ENCODE data around the gene GRIA4. TPM values are rescaled to one million over a fixed set of nuclear protein-coding genes. Genes with fewer than 3 reads are reported as not detected.

Gene GRIA4
- total RNA-seq, 4 donors from 2014 or later = not detected

DNA sequence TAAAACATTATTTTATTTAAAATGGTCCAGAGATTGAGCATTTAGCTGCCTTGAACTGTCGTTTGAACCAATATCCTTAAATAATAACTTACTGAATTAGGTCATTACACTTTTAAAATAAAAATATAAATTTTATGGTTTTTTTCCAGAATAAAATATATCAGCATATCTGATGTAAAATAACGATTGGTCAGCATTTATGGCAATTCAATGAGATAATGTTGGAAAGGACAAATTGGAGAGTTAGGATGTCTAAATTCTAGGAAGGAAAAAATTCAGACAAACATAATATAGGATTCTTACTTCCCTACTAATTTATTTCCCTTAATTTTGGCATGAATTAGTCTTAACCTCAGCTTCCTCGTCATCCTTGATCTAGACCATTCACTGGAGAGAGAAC is 113.4 kb downstream of the GRIA4 start:
- 74 to 90% methylated on average over 3 of the region's 3 CpGs for WGBS, 2 donors
- no peak for TF ChIP-seq EP300 (IDR thresholded peaks at IDR 0.05)
- TF ChIP-seq, protein P1, sequence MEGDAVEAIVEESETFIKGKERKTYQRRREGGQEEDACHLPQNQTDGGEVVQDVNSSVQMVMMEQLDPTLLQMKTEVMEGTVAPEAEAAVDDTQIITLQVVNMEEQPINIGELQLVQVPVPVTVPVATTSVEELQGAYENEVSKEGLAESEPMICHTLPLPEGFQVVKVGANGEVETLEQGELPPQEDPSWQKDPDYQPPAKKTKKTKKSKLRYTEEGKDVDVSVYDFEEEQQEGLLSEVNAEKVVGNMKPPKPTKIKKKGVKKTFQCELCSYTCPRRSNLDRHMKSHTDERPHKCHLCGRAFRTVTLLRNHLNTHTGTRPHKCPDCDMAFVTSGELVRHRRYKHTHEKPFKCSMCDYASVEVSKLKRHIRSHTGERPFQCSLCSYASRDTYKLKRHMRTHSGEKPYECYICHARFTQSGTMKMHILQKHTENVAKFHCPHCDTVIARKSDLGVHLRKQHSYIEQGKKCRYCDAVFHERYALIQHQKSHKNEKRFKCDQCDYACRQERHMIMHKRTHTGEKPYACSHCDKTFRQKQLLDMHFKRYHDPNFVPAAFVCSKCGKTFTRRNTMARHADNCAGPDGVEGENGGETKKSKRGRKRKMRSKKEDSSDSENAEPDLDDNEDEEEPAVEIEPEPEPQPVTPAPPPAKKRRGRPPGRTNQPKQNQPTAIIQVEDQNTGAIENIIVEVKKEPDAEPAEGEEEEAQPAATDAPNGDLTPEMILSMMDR (IDR thresholded peaks at IDR 0.05) = no peak
- TF ChIP-seq POLR2A (IDR thresholded peaks at IDR 0.05) = no peak
- no peaks in the 10 kb centered on the region for H3K4me1 ChIP-seq

DNA sequence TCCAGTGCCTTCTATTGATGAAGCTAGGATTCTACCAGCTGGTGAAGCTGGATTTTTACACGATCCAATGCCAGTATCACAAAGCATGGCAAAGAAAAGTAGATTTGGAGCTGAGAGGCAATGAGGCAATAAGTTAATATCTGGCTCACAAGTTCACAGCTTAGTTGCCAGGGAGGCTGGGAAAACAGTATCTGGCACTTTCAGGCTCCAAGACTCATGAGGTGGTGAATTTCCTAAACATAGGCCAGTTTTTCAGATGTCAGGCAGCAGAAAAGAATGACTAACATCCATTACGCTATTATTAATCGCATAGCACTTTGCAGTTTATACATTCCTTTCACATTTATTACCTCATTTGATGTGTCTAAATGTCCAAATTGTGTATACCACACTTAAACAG is 122.7 kb downstream of the GRIA4 start:
- H3K27ac ChIP-seq = no peak overlapping the region
- H3K4me3 ChIP-seq = no peak overlapping the region
- DNase-seq (ENCODE audit: low spot score in 2 of 2) = no peak
- H3K36me3 ChIP-seq = no peaks in the 10 kb centered on the region
- peaks cover 0 to 11% (median 0%) of the 10 kb centered on the region in 4 donors for H3K9me3 ChIP-seq
- H3K4me1 ChIP-seq = no peaks in the 10 kb centered on the region
- H3K27me3 ChIP-seq = no peaks in the 10 kb centered on the region
- TF ChIP-seq POLR2A (IDR thresholded peaks at IDR 0.05) (no peak), EP300 (IDR thresholded peaks at IDR 0.05) (no peak)
- TF ChIP-seq, protein P1 (IDR thresholded peaks at IDR 0.05) = no peak
- WGBS, 2 donors = 92 to 94% methylated on average over 3 of the region's 3 CpGs

More for the DNA sequence above, 113.4 kb downstream of the GRIA4 start:
- Histone ChIP-seq H3K27me3 (no peaks in the 10 kb centered on the region), H3K9me3 (peaks cover 0 to 28% (median 0%) of the 10 kb centered on the region in 4 donors), H3K27ac (no peak overlapping the region), H3K4me3 (no peak overlapping the region), H3K36me3 (no peaks in the 10 kb centered on the region)
- DNase-seq (ENCODE audit: low spot score in 2 of 2) = no peak

DNA sequence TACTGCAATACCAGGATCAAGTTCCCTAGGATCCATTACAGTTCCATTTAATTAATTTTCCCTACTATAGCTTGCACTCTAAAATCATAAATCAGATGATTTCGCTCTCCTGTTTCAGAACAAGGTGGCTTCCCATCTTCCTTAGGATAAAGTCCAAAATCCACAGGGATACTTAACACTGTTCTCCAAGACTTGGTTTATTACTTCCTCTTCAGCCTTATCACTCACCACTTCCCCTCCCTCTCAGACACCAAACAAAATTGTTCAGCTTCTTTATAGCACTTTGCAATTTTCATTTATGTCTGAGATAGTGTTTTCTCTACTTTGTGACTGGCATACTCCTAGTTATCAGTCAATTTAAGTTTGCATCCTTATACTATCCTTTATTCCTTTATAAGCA is 124.6 kb downstream of the GRIA4 start:
- H3K9me3 ChIP-seq = no peaks in the 10 kb centered on the region
- H3K4me1 ChIP-seq = no peaks in the 10 kb centered on the region
- H3K27ac ChIP-seq = no peak overlapping the region
- DNase-seq (ENCODE audit: low spot score in 2 of 2) = no peak
- no peak overlapping the region for H3K4me3 ChIP-seq
- no peaks in the 10 kb centered on the region for H3K36me3 ChIP-seq
- TF ChIP-seq POLR2A (IDR thresholded peaks at IDR 0.05) (no peak), EP300 (IDR thresholded peaks at IDR 0.05) (no peak)
- TF ChIP-seq, protein P1 (IDR thresholded peaks at IDR 0.05) = no peak
- H3K27me3 ChIP-seq = no peaks in the 10 kb centered on the region
- 79 to 87% methylated on average over 1 of the region's 1 CpG for WGBS, 2 donors

DNA sequence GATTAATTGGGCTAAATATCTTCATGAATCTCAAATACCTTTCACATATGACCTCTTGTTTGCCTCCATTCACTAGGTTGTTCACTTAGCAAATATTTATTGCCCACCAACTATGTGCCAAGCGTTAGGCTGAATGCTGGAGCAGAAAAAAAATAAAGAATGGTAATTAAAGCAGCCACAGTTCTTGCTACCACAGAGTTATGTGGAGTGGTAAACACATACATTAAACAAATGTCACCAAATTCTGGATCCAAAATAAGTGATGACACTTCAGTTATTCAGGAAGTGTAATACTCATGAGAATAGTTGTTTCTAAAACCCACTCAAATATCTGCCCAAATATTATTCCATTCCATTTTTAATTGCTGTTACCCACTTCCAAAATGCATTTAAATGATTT is 128.4 kb downstream of the GRIA4 start:
- Histone ChIP-seq H3K36me3 (no peaks in the 10 kb centered on the region), H3K9me3 (no peaks in the 10 kb centered on the region), H3K27me3 (no peaks in the 10 kb centered on the region), H3K4me3 (no peak overlapping the region), H3K27ac (no peak overlapping the region), H3K4me1 (no peaks in the 10 kb centered on the region)
- TF ChIP-seq EP300 (IDR thresholded peaks at IDR 0.05) = no peak
- TF ChIP-seq POLR2A (IDR thresholded peaks at IDR 0.05) = no peak
- TF ChIP-seq, protein P1 (IDR thresholded peaks at IDR 0.05) = no peak
- no peak for DNase-seq (ENCODE audit: low spot score in 2 of 2)
- 75 to 76% methylated on average over 1 of the region's 1 CpG for WGBS, 2 donors

DNA sequence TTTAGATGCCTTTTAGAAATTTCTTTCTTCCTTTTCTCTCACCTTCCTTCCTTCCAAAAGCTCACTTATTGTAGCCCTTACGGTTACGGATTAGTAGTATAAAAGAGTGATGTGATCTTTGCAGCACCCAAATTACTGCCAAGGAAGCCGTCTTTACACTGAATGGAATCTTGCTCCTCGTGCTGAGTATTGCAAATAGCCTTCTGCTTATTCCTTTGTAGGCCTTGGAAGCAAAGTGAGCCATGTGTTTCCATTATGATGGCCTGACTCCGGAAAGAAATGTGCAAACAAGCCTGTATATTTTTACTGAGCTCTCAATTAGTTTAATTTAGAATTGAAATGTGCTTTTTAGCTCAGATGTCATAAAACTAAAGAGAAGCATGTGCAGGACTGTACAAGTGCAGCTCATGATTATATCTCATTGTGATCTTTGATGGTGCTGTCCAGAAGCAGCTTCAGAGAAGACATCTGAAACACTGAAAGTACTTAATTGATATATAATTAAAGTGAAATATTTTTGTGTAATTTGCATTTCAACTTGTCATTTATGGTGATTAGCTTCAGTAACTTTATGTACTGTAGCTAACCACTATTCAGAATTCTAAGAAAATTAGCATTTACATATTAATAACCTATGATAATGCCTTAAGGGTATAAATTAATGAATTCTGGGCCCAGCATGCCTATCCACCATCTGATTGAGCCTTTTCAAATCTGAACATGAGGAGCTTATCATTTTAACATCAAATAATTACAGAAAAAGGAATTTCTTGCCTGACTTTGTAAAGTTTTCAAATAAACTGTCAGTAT is 129.3 kb downstream of the GRIA4 start:
- Histone ChIP-seq H3K4me3 (no peak overlapping the region), H3K27ac (no peak overlapping the region), H3K9me3 (no peaks in the 10 kb centered on the region), H3K36me3 (no peaks in the 10 kb centered on the region), H3K4me1 (no peaks in the 10 kb centered on the region), H3K27me3 (no peaks in the 10 kb centered on the region)
- TF ChIP-seq EP300 (IDR thresholded peaks at IDR 0.05) (no peak), POLR2A (IDR thresholded peaks at IDR 0.05) (no peak)
- TF ChIP-seq, protein P1 (IDR thresholded peaks at IDR 0.05) = no peak
- WGBS, 2 donors = 61 to 63% methylated on average over 5 of the region's 5 CpGs
- DNase-seq (ENCODE audit: low spot score in 2 of 2) = no peak
